DND-41 (cell line): ENCODE data around the gene HHATL.

Source experiments
- ATAC-seq: fragments of 200-7000 bp; cut with Tn5 transposase; 3 replicates; pipeline ENCODE4 v1.9.1; 2021; ENCODE audit warnings: low read depth; ENCODE audit not compliant: insufficient read depth
- DNase-seq: peaks from one replicate; pipeline ENCODE4 v3.0.0-alpha.2; 2020
- H2AFZ ChIP-seq: 2 replicates; pipeline ENCODE4 v1.6.0; 2012; ENCODE audit warnings: low read depth, low read length
- H3K27ac ChIP-seq: 2 replicates; pipeline ENCODE4 v1.5.1; 2012; ENCODE audit warnings: low read length, inconsistent platforms
- H3K27me3 ChIP-seq: fragments of 200-600 bp; sonication (generic); 2 replicates; pipeline ENCODE4 v1.6.0; 2012; ENCODE audit warnings: low read length, mild to moderate bottlenecking, inconsistent platforms; ENCODE audit not compliant: insufficient read depth, poor library complexity
- H3K36me3 ChIP-seq: 2 replicates; pipeline ENCODE4 v1.5.1; 2012; ENCODE audit warnings: low read length, inconsistent platforms; ENCODE audit not compliant: insufficient read depth
- H3K4me1 ChIP-seq: 2 replicates; pipeline ENCODE4 v1.5.1; 2012; ENCODE audit warnings: mild to moderate bottlenecking, low read length; ENCODE audit not compliant: insufficient read depth
- H3K4me2 ChIP-seq: 2 replicates; pipeline ENCODE4 v1.6.0; 2012; ENCODE audit warnings: mild to moderate bottlenecking, moderate library complexity, low read length, inconsistent platforms; ENCODE audit not compliant: insufficient read depth
- H3K4me3 ChIP-seq, 2 experiments: fragments of 200-600 bp in 1 of 2; shearing (Covaris generic) in 1 of 2; 2 replicates each; pipeline ENCODE4 v1.5.1; 2012 to 2016; ENCODE audit warnings: inconsistent platforms in 2 of 2, low read length in 2 of 2, mild to moderate bottlenecking in 2 of 2, low read depth in 1 of 2, moderate library complexity in 1 of 2
- H3K79me2 ChIP-seq: 2 replicates; pipeline ENCODE4 v1.6.0; 2012; ENCODE audit warnings: low read length, inconsistent platforms; ENCODE audit not compliant: insufficient read depth
- H3K9ac ChIP-seq: 2 replicates; pipeline ENCODE4 v1.6.0; 2012; ENCODE audit warnings: low read depth, mild to moderate bottlenecking, inconsistent platforms, low read length, moderate library complexity
- H3K9me3 ChIP-seq: 2 replicates; pipeline ENCODE4 v1.5.1; 2012; ENCODE audit warnings: low read length, moderate library complexity, mild to moderate bottlenecking, inconsistent platforms; ENCODE audit not compliant: insufficient read depth, severe bottlenecking
- H4K20me1 ChIP-seq: 2 replicates; pipeline ENCODE4 v1.6.0; 2012; ENCODE audit warnings: low read length; ENCODE audit not compliant: insufficient read depth
- EZH2 ChIP-seq: IDR thresholded peaks from 3 replicates; pipeline ENCODE4 v1.6.1; 2012; ENCODE audit warnings: borderline replicate concordance, low read depth, mild to moderate bottlenecking, moderate library complexity, low read length, inconsistent platforms; ENCODE audit not compliant: severe bottlenecking
- TF ChIP-seq, protein P1 (sequence below): IDR thresholded peaks from 2 replicates; pipeline ENCODE4 v1.5.1; 2012; ENCODE audit warnings: borderline replicate concordance, low read length, moderate library complexity, mild to moderate bottlenecking; ENCODE audit not compliant: poor library complexity, severe bottlenecking; ENCODE audit errors: extremely low read depth

The HHATL gene

DNA sequence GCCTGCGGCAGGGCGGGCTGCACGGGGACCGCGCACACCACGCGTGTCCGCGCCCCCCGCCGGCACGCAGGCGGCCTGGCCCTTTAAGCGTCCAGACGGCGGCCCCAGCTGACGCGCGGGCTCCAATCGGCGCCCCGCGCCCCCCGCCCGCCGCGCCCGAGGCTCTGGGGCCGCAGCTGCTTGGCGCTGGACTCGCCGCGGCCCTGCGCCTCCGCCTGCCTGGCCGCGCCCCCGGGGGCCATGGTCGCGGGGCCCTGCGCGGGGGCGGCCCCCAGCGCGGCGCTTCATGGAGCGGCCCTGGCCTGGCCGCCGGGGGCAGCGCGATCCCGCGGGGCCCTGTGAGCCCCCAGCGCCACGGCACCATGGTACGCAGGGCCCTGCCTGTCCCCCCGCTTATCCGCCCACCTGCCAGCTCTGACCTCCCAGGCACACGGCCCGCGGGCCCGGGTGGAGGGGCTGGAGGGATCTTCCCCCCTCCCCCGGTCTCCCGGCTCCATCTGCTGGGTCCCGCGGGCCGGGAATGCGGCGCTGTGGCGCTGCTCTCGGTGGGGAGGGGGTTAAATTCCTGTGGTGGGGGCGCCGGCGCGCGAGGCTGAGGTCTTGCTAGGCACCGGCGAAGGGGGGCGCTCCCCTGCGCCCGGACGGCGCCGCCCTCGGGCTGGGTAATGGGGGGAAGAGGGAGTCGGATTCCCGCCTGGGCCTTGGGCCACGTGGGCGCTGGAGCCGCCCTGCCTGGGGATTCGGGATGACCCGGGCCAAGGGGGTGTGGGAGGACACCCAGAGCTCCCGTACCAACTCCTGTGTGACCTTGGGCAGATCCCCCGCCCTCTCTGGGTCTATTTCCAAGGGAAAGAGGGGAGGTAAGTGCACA, 48.0 kb downstream of the HHATL start:
- H3K4me2 ChIP-seq = no peak overlapping the region
- H3K4me1 ChIP-seq = no peaks in the 10 kb centered on the region
- TF ChIP-seq, protein P1, sequence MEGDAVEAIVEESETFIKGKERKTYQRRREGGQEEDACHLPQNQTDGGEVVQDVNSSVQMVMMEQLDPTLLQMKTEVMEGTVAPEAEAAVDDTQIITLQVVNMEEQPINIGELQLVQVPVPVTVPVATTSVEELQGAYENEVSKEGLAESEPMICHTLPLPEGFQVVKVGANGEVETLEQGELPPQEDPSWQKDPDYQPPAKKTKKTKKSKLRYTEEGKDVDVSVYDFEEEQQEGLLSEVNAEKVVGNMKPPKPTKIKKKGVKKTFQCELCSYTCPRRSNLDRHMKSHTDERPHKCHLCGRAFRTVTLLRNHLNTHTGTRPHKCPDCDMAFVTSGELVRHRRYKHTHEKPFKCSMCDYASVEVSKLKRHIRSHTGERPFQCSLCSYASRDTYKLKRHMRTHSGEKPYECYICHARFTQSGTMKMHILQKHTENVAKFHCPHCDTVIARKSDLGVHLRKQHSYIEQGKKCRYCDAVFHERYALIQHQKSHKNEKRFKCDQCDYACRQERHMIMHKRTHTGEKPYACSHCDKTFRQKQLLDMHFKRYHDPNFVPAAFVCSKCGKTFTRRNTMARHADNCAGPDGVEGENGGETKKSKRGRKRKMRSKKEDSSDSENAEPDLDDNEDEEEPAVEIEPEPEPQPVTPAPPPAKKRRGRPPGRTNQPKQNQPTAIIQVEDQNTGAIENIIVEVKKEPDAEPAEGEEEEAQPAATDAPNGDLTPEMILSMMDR = no peak
- TF ChIP-seq EZH2 = no peak
- no peak for DNase-seq
- no peak overlapping the region for H3K27ac ChIP-seq
- H3K27me3 ChIP-seq = no peaks in the 10 kb centered on the region
- no peaks in the 10 kb centered on the region for H3K79me2 ChIP-seq
- H2AFZ ChIP-seq = no peak overlapping the region
- H3K4me3 ChIP-seq = no peak overlapping the region
- H3K9ac ChIP-seq = no peak overlapping the region
- H3K36me3 ChIP-seq = no peaks in the 10 kb centered on the region
- peaks cover 8% of the 10 kb centered on the region; the same call in 1 of the 2 replicates for H4K20me1 ChIP-seq
- no peak for ATAC-seq
- H3K9me3 ChIP-seq = no peaks in the 10 kb centered on the region

DNA sequence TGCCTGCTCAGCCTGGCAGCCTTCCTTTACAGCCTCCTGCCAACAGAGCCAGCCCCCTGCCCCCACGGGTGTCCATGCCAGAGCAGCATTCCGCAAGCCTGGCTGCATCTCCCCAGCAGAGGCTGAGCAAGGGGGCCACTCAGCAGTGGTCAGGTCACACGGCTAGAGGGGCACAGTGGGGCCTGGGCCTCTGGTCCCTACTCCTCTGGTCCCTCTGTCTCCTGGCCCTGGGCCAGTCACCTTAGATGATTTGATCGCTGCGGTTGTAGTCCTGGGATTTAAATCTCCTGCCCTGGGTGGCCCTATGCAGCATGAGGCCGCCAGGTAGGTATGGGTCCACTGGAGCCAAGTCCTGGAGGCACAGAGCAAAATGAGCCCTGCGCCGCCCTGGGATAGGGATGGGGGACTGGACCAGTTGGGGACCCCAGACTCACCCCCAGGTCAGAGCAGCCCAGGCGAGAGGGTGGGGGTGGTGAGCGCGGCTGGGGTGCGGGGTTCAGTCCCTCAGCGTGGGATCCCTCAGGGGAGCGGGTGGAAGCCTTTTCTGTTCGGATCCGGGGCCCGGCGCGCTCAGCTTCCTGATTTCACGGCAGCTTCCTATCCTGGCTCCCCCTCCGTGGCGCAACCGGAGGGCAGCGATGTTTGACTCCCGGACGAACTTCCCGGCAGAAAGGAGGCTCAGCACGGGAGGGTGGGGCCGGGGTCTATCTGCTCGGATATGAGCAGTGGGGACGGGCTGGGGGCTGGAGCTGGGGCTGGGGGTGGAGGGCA, 48.9 kb downstream of the HHATL start, which contains the start of gene ZBTB47:
Gene ZBTB47, plus strand, starts transcription at position 138 of the 771 bp plus-strand sequence. CDS start 4,659 bp downstream, outside the sequence.
- Histone ChIP-seq H3K36me3 (peaks cover 3% of the 10 kb centered on the region), H3K79me2 (no peaks in the 10 kb centered on the region), H4K20me1 (peaks cover 8% of the 10 kb centered on the region; the same call in 1 of the 2 replicates), H3K9me3 (no peaks in the 10 kb centered on the region), H3K4me2 (no peak within 1 kb of the TSS), H3K4me1 (no peaks in the 10 kb centered on the region), H2AFZ (no peak within 1 kb of the TSS), H3K4me3 (no peak within 1 kb of the TSS), H3K27ac (no peak within 1 kb of the TSS), H3K27me3 (no peaks in the 10 kb centered on the region), H3K9ac (no peak within 1 kb of the TSS)
- no peak for DNase-seq
- no peak for ATAC-seq
- no peak for TF ChIP-seq EZH2
- TF ChIP-seq, protein P1 = no peak

DNA sequence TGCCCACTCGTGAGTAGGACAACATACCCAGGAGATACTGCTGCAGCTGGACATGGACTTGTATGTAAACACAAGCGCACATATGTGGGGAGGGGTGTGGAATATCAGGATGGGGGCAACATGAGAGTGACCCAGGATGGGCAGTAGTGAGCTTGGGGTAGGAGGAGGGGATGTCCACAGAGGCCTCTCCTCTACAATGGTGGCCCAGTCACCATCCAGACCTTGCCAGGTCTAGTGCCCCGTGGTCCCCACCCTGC, 49.4 kb downstream of the HHATL start:
- H3K27ac ChIP-seq = no peak overlapping the region
- no peak overlapping the region for H2AFZ ChIP-seq
- H3K9me3 ChIP-seq = no peaks in the 10 kb centered on the region
- H3K79me2 ChIP-seq = no peaks in the 10 kb centered on the region
- no peak overlapping the region for H3K4me2 ChIP-seq
- no peak overlapping the region for H3K4me3 ChIP-seq
- no peak for ATAC-seq
- H3K4me1 ChIP-seq = no peaks in the 10 kb centered on the region
- no peak overlapping the region for H3K9ac ChIP-seq
- DNase-seq = no peak
- H3K27me3 ChIP-seq = no peaks in the 10 kb centered on the region
- TF ChIP-seq, protein P1 = no peak
- TF ChIP-seq EZH2 = no peak
- peaks cover 8% of the 10 kb centered on the region for H3K36me3 ChIP-seq
- H4K20me1 ChIP-seq = peaks cover 8% of the 10 kb centered on the region; the same call in 1 of the 2 replicates
